HTERT RPE-1 (cell line): ENCODE results near the gene GPR156.

Experiments
- in situ Hi-C: fragments of 300-500 bp; cut with MboI; formaldehyde crosslinking; loops from 4 replicates; pipeline ENCODE4 v1.14.3; 2020; ENCODE audit warnings: low sequenced_read_pairs

The GPR156 gene

GRCh38 chr3:120130656-120131055 lies 154.4 kb downstream of the GPR156 start:
- in situ Hi-C loops: no loop called here

- in situ Hi-C loops: no loop called here
These were observed 155.1 kb downstream of the GPR156 start for GRCh38 chr3:120129718-120130513.

GRCh38 chr3:120129051-120129450 lies 156.0 kb downstream of the GPR156 start:
- in situ Hi-C loops: no loop called here

GRCh38 chr3:120125992-120126391 lies 159.0 kb downstream of the GPR156 start:
- in situ Hi-C loops: no loop called here

GRCh38 chr3:120119846-120120510 lies 165.0 kb downstream of the GPR156 start:
- in situ Hi-C loops: no loop called here
